ENCODE measurements around the gene JUP.

DNA sequence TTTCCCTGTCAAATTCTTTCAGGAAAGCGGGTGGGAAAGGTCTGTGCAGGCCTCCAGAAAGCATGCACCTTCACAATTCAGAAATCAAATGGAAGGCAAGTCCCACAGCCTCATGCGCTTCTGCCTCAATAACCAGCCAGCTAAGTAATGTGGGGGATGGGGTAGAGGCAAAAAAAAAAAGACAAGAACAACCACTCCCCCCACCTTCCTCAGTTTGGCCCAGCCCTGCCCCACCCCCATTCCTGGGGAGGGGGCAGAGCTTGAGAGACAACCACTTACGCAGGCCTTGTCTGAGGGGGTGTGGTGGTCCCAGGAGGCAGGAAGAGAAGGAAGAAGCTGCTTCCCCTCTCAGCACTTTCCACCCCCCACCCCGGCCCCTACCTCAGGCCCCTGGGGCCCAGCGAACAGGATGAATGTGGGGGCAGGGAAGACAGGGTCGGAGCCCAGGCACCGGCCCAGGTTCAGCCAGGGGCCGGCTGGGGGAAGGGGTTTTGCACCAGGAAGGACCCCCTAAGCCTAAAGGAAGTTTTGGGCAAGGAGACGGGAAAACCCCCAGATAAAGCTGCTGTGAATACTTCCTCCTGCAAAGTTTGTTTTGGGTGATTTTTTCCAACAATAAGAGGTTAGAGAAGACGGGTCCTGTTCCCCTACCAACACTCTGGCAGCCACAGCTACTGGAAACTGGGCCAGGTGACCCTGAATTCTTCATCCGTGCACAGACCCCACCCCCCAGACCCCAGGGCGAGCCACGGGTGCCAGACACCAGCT lies 1.2 kb downstream of the JUP start:
- TF ChIP-seq, protein P1, sequence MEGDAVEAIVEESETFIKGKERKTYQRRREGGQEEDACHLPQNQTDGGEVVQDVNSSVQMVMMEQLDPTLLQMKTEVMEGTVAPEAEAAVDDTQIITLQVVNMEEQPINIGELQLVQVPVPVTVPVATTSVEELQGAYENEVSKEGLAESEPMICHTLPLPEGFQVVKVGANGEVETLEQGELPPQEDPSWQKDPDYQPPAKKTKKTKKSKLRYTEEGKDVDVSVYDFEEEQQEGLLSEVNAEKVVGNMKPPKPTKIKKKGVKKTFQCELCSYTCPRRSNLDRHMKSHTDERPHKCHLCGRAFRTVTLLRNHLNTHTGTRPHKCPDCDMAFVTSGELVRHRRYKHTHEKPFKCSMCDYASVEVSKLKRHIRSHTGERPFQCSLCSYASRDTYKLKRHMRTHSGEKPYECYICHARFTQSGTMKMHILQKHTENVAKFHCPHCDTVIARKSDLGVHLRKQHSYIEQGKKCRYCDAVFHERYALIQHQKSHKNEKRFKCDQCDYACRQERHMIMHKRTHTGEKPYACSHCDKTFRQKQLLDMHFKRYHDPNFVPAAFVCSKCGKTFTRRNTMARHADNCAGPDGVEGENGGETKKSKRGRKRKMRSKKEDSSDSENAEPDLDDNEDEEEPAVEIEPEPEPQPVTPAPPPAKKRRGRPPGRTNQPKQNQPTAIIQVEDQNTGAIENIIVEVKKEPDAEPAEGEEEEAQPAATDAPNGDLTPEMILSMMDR (IDR thresholded peaks at IDR 0.05 in 2 of 3, conservative IDR thresholded peaks at IDR 0.05 in 1 of 3; ENCODE audit: control insufficient read depth in 2 of 3, extremely low read depth in 1 of 3, insufficient read depth in 1 of 3, low read depth in 3 of 3, low read length in 3 of 3), result no peak
- no peak for TF ChIP-seq IKZF1 (conservative IDR thresholded peaks at IDR 0.05)
- TF ChIP-seq POLR2A (IDR thresholded peaks at IDR 0.05; ENCODE audit: low read depth, low read length), result no peak
- no peak for TF ChIP-seq ZNF207 (IDR thresholded peaks at IDR 0.05; ENCODE audit: borderline replicate concordance)
- no peak for TF ChIP-seq GABPA (IDR thresholded peaks at IDR 0.05; ENCODE audit: low read depth)
- TF ChIP-seq TCF7 (IDR thresholded peaks at IDR 0.05; ENCODE audit: borderline replicate concordance), result no peak
- TF ChIP-seq YBX1 (IDR thresholded peaks at IDR 0.05), result no peak
- no peak for TF ChIP-seq PML (IDR thresholded peaks at IDR 0.05; ENCODE audit: low read length)
- TF ChIP-seq ZSCAN29 (IDR thresholded peaks at IDR 0.05), result no peak
- no peak for TF ChIP-seq NFYB (IDR thresholded peaks at IDR 0.05; ENCODE audit: insufficient read depth, low read depth, low read length)

Data from GM12878 (cell line).